Stomach (tissue), 4 donors: ENCODE data around the gene SPG7.

Experiments
- EP300 ChIP-seq: sonication (generic); formaldehyde crosslinking; IDR thresholded peaks from one replicate; pipeline ENCODE4 v1.6.1; 2017; ENCODE audit warnings: antibody characterized with exemption
- POLR2A ChIP-seq, 4 donors: fragments of 450-650 bp; IDR thresholded peaks; one replicate each; pipeline ENCODE4 v1.6.1; 2016; ENCODE audit warnings: antibody characterized with exemption in 4 of 4, control low read depth in 2 of 4, mild to moderate bottlenecking in 1 of 4, moderate library complexity in 1 of 4
- POLR2AphosphoS5 ChIP-seq, 3 donors: sonication (generic); formaldehyde crosslinking; IDR thresholded peaks; one replicate each; pipeline ENCODE4 v1.6.1; 2016; ENCODE audit warnings: antibody characterized with exemption in 3 of 3
- TF ChIP-seq, protein P1 (sequence below), 7 experiments: fragments of 450-650 bp in 4 of 7; fragments of 200-600 bp in 3 of 7; sonication (generic) in 3 of 7; IDR thresholded peaks; one replicate each; pipeline ENCODE4 v1.5.1; 2016 to 2019; ENCODE audit warnings: antibody characterized with exemption in 7 of 7, control low read depth in 2 of 7, mild to moderate bottlenecking in 1 of 7

DNA sequence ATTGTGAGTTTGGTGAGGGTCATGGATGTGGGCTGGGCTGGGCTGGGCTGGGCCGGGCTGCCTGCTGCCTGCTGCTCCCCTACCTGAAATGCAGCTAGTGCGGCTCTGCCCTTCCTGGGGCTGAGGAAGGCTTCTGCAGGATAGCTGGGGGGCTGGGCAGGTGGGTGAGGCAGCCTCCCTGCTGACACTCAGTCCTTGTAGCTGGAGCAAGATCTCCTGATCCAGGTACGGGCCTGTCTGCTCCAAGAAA, 57.0 kb downstream of the SPG7 start:
- TF ChIP-seq POLR2A (IDR thresholded peaks at IDR 0.05) (no peak), POLR2AphosphoS5 (IDR thresholded peaks at IDR 0.05) (no peak), EP300 (no peak)
- TF ChIP-seq, protein P1, sequence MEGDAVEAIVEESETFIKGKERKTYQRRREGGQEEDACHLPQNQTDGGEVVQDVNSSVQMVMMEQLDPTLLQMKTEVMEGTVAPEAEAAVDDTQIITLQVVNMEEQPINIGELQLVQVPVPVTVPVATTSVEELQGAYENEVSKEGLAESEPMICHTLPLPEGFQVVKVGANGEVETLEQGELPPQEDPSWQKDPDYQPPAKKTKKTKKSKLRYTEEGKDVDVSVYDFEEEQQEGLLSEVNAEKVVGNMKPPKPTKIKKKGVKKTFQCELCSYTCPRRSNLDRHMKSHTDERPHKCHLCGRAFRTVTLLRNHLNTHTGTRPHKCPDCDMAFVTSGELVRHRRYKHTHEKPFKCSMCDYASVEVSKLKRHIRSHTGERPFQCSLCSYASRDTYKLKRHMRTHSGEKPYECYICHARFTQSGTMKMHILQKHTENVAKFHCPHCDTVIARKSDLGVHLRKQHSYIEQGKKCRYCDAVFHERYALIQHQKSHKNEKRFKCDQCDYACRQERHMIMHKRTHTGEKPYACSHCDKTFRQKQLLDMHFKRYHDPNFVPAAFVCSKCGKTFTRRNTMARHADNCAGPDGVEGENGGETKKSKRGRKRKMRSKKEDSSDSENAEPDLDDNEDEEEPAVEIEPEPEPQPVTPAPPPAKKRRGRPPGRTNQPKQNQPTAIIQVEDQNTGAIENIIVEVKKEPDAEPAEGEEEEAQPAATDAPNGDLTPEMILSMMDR (IDR thresholded peaks at IDR 0.05): no peak
